Lower leg skin (tissue), 4 donors: ENCODE results near the gene MXI1. TPM values are rescaled to one million over a fixed set of nuclear protein-coding genes. Genes with fewer than 3 reads are reported as not detected.
"Not testable (repeated sequence)": the region's sequence is repeated elsewhere in the genome, so short reads cannot be mapped to it uniquely, and the experiment has no call there.

Experiments used
- DNase-seq, 2 donors: peaks; one replicate each; pipeline ENCODE4 v3.0.0-alpha.2; 2019; ENCODE audit warnings: low spot score in 2 of 2
- H3K4me3 ChIP-seq: fragments of 200-600 bp; sonication (generic); 2 replicates; pipeline ENCODE4 v1.5.1; 2017; ENCODE audit warnings: mild to moderate bottlenecking, low read depth; ENCODE audit not compliant: poor library complexity, severe bottlenecking
- POLR2A ChIP-seq, 2 donors: fragments of 450-650 bp; IDR thresholded peaks; one replicate each; pipeline ENCODE4 v1.6.1; 2016 to 2017; ENCODE audit warnings: antibody characterized with exemption in 2 of 2, mild to moderate bottlenecking in 1 of 2, moderate library complexity in 1 of 2
- WGBS, 2 donors: methylation state at CpG; one replicate each; pipeline ENCODE4 v1.1.5; 2018; 5-methylcytosine and 5-hydroxymethylcytosine counted together
- intact Hi-C: fragments of 100-400 bp; cut with DNase I; formaldehyde crosslinking; loops from one replicate; pipeline ENCODE4 v1.15.0; 2023; ENCODE audit warnings: low total_unique reads
- total RNA-seq, 4 donors: library from RNA; depleted of rRNA; stranded (reverse); fragments of >200 nt; gene quantifications; one replicate each; pipeline ENCODE4 v1.1.0, GENCODE V29; 2016
- TF ChIP-seq, protein P1 (sequence below), 3 donors: fragments of 450-650 bp; IDR thresholded peaks; one replicate each; pipeline ENCODE4 v1.5.1; 2016; ENCODE audit warnings: antibody characterized with exemption in 3 of 3, mild to moderate bottlenecking in 3 of 3, moderate library complexity in 2 of 3

MXI1 gene
- total RNA-seq, 4 donors from 2014 or later, result 83.9 to 112 (median 99.3) TPM

DNA sequence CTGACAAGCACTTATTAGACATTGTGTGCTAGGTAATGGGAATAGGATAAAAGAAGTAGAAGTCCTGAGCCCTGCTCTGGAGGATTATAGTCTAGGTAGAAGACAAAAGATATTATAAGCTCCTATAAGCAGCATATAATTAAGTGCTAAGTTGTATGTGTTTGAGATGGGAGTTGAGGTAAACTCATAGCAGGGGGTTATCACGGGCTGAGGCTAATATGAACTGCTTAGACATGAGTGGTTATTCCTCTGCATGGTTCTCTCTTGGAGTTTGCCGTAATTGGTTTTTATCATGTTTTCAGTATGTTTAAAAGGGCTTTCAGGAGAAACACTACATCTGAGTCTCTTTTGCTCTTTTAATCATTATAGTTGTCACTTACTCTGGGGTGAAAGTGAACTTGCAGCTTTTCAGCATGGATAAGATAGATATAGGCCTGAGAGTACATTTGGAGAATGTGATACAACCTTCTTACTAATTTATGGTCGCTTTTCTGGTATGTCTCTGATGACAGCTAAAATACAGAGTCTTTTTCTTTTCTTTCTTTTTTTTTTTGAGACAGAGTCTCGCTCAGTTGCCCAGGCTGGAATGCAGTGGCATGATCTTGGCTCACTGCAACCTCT, 58.3 kb downstream of the MXI1 start:
- 96 to 99% methylated on average over 4 of the region's 4 CpGs for WGBS, 2 donors
- TF ChIP-seq, protein P1, sequence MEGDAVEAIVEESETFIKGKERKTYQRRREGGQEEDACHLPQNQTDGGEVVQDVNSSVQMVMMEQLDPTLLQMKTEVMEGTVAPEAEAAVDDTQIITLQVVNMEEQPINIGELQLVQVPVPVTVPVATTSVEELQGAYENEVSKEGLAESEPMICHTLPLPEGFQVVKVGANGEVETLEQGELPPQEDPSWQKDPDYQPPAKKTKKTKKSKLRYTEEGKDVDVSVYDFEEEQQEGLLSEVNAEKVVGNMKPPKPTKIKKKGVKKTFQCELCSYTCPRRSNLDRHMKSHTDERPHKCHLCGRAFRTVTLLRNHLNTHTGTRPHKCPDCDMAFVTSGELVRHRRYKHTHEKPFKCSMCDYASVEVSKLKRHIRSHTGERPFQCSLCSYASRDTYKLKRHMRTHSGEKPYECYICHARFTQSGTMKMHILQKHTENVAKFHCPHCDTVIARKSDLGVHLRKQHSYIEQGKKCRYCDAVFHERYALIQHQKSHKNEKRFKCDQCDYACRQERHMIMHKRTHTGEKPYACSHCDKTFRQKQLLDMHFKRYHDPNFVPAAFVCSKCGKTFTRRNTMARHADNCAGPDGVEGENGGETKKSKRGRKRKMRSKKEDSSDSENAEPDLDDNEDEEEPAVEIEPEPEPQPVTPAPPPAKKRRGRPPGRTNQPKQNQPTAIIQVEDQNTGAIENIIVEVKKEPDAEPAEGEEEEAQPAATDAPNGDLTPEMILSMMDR (IDR thresholded peaks at IDR 0.05), result no peak
- TF ChIP-seq POLR2A (IDR thresholded peaks at IDR 0.05), result no peak
- intact Hi-C loops, result no loop called here
- DNase-seq, result no peak
- H3K4me3 ChIP-seq, result no peak overlapping the region

GRCh38 chr10:110267276-110267675, 59.9 kb downstream of the MXI1 start:
- intact Hi-C loops, result no loop called here
- DNase-seq, result no peak
- no peak overlapping the region for H3K4me3 ChIP-seq
- 71 to 77% methylated on average over 1 of the region's 1 CpG for WGBS, 2 donors
- TF ChIP-seq, protein P1 (IDR thresholded peaks at IDR 0.05), result no peak
- no peak for TF ChIP-seq POLR2A (IDR thresholded peaks at IDR 0.05)

GRCh38 chr10:110268442-110268841, 61.0 kb downstream of the MXI1 start:
- no peak for TF ChIP-seq POLR2A (IDR thresholded peaks at IDR 0.05)
- TF ChIP-seq, protein P1 (IDR thresholded peaks at IDR 0.05), result no peak
- no peak for DNase-seq
- no peak overlapping the region for H3K4me3 ChIP-seq
- intact Hi-C loops, result no loop called here

DNA sequence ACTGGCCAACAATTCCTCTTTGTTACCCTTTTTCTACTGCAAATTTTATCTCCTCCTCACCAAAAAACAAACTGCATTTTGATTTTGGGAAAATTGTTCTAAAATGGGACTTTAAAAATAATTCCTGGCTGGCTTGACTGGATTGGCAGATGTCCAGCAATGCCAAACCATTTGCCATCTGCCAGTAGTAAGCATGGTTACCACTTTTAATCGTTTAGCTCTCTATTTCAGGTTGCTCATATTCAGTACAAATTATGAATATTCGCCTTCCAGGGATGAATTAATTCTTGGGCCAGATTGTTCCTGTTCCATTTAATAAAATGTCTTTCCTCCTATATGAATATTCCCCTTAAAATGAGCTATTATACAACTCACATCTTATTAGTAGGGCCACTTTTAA, 61.6 kb downstream of the MXI1 start:
- no peak for TF ChIP-seq POLR2A (IDR thresholded peaks at IDR 0.05)
- TF ChIP-seq, protein P1 (IDR thresholded peaks at IDR 0.05), result no peak
- 53 to 56% methylated on average over 2 of the region's 2 CpGs for WGBS, 2 donors
- intact Hi-C loops, result no loop called here
- DNase-seq, result no peak
- no peak overlapping the region for H3K4me3 ChIP-seq

DNA sequence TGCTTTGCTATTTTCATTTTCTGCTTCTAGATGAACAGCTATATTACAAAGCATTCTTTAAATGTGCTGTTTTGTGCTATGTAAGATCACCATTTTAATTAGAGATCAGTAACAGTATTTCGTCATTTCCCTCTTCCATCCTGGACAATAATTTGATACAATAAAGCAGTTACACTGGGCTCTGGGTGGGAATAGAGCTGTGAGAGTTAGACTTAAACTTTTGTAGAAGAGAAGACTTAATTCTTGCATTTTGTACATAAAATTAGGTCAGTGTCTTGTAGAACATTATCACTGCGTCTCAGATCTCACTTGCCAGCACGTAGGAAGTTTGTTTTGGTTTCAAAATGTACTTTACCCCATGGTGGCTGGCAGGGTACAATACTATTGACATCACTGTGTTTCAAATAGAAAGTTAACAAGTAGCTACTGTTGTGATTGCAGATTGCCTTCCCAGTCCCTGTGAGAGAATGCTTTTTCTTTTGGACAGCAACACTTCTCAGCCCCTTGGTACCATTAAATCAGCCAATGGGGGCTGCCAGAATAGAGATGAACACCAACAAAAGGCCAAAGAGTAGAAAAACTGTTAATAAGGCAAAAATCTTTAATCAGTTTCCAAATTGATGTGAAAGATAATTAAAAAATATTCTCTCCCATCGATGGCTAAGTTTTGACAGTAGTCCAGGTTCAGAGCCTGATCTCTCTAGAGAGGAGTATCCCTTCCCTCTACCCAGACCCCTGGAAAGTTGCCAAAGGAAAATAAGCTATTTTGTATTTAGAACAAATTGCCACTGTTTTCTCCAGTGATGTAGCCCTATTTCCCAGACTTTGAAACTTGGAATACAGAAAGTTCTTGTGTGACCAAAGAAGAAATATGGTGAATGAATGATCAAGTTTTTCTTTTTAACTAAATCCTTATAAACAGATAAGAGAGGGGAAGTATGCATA, 62.2 kb downstream of the MXI1 start:
- no peak for TF ChIP-seq POLR2A (IDR thresholded peaks at IDR 0.05)
- TF ChIP-seq, protein P1 (IDR thresholded peaks at IDR 0.05), result no peak
- DNase-seq, result no peak
- 21 to 22% methylated on average over 4 of the region's 4 CpGs for WGBS, 2 donors
- H3K4me3 ChIP-seq, result no peak overlapping the region
- intact Hi-C loops, result no loop called here

- H3K4me3 ChIP-seq, intact Hi-C loops, DNase-seq: not testable (repeated sequence)
- 86 to 91% methylated on average over 15 of the region's 15 CpGs for WGBS, 2 donors
These were observed 65.6 kb downstream of the MXI1 start for GRCh38 chr10:110272995-110273394.
